H54 (cell line): ENCODE data around the gene SARM1.

ENCODE experiments used
- DNase-seq: peaks from one replicate; pipeline ENCODE4 v3.0.0; 2011; ENCODE audit warnings: low spot score, mixed read lengths; ENCODE audit not compliant: insufficient read length
- FAIRE-seq: peaks from 3 replicates; lab custom pipeline; 2011; peaks lifted over from hg19 to GRCh38; lab: Jason Lieb, UNC
- POLR2A ChIP-seq: IDR thresholded peaks from 2 replicates; pipeline ENCODE4 v1.6.1; 2011; ENCODE audit warnings: low read depth, mild to moderate bottlenecking, low read length

The SARM1 gene

DNA sequence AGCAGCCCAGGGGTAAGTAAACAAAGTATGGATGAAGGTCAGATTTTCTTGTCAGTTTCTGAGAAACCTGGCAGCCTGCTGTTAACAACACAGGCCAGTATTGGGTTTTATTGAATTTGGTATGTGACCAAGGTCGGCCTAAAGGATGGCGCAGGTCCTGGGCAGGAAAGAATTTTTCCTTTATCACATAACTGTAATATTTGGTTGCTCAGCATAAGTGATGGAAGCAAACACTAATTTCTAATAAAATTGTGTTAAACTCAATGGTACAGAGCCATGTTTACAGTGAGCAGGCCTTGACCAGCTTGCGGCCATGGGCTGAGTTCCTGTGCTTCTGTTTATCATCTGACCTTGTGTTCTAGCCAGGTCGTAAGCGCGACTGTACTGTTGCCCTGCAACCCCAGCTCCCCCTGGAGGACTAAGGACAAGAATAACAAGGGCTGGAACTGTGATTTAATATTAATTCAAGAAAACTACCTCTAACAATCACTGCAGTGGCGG, 24.7 kb upstream of the SARM1 start:
- FAIRE-seq (no peak), DNase-seq (no peak)
- TF ChIP-seq POLR2A = no peak

DNA sequence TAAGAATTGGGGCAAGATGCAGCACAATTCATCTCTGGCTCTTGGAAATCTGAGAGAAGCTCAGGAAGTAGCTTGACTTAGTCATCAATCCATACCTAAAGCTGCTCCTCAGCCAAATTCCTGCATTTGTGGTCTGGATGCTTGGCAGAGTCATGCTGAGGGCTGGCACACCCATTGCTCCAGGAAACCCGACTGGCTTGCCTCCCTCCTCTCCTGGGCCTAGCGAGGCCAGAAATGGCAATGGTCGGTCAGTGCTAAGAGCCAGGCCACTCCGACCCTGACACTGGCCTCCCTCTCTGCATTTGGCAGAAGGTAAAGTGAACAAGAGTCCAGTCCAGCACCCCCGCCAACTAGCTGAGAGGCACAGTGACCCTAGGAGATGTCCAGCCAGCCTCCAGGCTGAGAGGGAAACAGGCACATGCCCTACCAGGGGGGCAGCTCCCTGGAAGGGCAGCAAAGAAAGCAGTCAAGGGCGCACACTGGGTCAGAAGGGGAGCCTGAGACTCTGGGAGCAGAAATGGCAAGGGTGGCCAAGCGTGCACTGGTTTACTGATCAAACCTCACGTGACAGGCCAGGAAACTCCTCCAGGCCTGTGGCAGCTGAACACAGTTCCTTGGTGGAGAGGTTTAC, 24.1 kb upstream of the SARM1 start:
- DNase-seq = peak; percentile 71
- TF ChIP-seq POLR2A = no peak
- FAIRE-seq = peak; percentile 53

DNA sequence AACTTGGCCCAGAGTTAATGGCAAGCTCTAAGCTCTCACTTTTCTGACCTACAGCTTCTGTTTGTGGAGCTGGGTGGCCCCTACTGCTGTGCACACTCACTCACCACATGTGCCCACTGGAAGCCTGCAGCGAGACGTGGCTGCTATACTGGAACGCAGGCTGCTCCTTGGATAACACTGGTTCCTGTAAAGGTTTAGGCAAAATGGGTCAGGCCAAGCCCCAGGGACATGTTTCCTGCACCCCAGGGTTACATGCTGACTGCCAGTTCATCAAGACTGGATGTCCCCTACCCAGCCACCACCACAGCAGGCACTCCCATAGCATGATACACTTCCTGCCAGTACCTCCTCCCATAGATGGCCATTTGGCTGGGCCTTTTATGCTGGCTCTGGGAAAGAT, 22.5 kb upstream of the SARM1 start:
- FAIRE-seq (no peak), DNase-seq (no peak)
- TF ChIP-seq POLR2A = no peak

DNA sequence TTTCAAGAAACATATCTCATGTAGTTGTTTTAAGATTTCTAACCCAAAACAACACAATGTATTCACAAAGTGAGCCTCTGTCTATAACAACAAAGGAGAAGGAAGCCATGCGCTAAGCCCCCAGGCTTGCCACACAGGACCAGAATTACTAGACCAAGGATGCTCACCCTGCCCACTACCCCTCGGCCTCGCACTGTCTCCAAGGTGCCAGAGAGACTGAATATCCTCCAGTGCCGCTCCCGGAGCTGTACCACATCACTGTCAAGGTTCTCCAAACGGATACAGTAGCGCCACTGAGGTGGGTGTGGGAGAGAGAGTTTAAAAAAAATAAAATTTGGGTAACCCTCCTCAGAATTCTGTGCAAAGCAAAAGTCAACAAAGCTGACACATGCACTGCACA, 21.2 kb upstream of the SARM1 start:
- TF ChIP-seq POLR2A = no peak
- FAIRE-seq = no peak
- DNase-seq = no peak

DNA sequence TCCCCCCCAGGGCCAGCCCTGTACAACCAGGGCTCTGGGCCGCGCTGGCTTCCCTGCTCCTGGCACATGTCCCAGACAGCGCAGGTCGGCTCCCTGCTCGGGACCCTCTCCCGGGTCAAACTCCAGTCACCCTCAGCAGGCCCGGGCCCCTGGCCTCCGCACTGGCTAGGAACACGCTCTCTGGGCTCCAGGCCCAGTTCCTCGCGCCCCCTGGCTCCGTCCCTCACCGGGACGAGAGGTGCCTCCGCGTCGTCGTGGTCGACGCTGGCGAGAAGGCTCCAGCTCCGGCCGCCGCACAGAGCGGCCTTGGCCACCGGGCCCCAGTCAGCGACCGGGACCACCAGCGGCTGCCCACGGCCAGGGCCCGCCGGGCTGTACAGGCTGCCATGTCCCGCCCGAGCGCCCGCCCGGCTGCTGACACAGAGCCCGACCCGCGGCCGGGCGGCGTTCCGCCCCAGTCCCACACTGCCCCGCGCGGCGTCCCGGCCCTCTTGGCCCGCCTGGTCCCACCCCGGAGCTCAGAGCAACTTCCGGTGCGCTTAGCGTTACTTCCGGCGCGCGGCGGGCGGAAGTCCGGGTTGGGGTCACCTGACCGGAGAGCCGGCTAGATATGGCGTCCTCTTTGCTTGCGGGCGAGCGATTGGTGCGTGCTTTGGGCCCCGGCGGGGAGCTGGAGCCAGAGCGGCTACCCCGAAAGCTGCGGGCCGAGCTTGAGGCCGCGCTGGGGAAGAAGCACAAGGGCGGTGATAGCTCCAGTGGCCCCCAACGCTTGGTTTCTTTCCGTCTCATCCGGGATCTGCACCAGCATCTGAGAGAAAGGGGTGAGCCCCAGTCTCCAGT, 14.2 kb upstream of the SARM1 start, which contains the start of gene POLDIP2:
Gene POLDIP2 (minus strand): TSS at position 467 of the 840 bp plus-strand sequence. CDS start 79 bp downstream, at position 388.
- DNase-seq (peak; percentile 75), FAIRE-seq (no peak)
- TF ChIP-seq POLR2A = peak; percentile 86

DNA sequence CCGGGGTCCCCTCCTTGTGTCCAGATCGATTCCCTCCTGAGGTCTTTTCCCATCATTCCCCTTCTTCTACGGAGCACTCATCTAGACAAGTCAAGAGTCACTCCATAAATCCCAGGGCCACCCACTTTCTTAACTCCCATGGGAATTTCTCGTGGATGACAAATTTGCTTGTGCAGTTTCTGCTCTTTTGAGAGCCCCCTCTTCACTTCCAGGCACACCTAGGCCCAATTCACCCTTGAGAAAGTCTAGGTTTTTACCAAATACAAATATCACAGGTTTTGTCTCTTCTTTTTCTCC, 13.6 kb upstream of the SARM1 start:
- FAIRE-seq (no peak), DNase-seq (no peak)
- TF ChIP-seq POLR2A = no peak

DNA sequence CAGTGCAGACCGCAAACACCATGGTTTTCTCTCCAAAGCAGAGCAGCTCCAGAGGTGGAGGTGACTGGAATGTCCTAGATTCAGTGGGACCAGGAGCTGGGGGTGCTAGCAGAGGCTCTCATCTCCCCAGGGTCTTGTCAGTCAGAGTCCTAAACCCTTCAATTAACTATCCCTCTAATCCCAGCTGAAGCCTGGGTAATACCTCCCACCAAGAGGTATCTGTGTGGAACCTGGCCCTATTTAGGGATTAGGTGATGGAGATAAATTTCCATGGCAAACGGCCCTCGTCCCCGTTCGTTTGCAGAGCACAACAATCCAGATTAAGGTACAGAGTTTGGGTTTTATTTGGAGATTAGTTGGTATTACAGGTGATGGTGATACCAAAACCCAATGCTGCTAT, 8.3 kb upstream of the SARM1 start:
- FAIRE-seq (no peak), DNase-seq (no peak)
- no peak for TF ChIP-seq POLR2A

DNA sequence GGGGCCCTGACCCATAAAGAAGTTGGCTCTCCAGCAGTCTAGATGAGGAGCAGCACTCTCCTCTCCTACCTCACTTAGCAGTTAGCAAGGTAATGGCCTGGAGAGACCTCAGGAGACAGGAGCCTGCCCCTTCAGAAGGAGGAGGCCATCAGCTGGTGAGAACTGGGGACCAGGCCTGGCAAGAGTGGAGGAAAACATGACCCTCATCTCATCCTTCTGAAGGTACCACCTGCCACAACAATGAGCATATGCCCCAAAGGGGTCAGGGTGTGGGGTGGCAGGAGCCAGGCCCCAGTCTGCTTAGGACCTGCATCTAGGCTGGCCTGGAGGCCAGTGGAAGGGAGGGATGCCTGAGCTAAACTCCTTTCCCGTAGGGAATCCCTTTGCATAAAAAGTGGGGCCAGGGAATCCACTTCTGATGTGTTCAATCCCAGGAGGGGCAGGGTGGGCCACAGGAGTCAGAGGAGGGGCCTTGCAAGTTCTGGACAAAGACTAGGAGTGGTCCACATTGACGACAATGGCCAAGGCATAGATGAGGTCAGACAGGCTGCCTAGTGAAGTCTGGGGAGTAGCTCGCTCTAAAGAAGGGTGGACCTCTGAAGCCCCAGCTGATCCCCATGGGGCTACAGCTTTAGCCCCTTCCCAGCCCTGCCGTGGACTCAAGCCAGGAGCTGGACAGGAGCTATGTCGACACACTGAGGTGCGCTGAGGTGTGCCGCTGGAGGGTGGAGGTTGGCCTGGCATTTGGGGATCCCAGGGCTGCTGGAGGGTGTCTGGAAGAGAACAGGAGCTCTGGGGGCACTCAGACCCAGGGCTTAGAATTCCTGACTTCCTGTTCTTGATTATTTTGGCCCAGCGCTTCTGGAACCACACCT, 7.5 kb upstream of the SARM1 start:
- no peak for DNase-seq
- TF ChIP-seq POLR2A = no peak
- FAIRE-seq = no peak

DNA sequence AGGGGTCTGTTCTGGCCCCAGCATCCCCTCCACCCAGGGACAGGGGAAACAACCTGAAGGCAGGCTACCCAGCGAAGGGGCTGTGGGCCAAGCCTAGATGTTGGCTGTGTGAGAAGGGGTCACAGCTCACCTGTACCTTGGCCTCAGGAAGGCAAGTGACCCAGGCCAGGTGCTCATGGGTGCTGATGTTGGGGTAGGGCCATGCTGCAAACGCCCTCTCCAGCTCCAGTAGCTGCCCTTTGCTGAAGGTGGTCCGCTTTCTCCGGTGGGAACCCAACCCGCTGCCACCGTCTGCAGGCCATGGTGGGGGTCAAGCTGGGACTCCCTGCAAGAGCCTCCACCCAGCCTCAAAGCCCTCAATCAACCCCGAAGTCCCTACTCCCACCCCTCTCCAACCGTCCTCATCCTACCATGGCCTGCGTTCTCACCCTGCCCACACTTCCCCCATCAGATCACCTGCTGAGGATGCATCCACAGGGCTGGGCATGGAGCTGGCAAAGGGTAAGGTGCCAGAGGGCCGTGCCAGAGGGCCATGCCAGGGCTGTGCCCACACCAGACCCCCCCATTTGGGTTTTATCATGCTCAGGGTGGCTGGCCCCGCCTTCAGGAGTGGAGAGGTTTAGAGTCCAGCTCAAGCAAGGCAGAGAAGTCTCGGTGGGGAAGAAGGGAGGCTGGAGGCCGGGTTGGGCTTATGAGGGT, 6.7 kb upstream of the SARM1 start, which contains the start of gene SEBOX:
Gene SEBOX (minus strand): TSS at position 535 of the 699 bp plus-strand sequence. CDS start 48 bp downstream, at position 487.
- no peak for TF ChIP-seq POLR2A
- DNase-seq (no peak), FAIRE-seq (no peak)

DNA sequence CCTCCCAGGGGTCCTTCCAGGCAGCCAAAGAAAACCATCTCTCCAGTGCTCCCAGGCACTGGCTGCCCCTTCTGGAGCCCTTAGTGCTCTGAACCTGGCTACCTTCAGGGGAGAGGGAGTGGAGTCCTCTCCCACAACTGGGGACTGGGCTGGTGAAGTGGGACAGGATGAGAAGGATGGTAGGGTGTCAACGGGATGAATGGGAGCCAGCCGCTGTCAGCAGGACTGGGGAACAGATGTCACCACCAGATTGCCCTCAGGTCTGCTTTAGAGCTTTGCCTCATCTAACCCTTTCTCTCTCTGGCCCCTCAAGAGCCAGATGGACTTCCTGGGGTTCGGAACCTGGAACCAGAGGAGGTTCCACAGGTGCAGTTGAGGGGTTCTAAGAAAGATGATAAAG, 6.0 kb upstream of the SARM1 start:
- FAIRE-seq (no peak), DNase-seq (no peak)
- no peak for TF ChIP-seq POLR2A

DNA sequence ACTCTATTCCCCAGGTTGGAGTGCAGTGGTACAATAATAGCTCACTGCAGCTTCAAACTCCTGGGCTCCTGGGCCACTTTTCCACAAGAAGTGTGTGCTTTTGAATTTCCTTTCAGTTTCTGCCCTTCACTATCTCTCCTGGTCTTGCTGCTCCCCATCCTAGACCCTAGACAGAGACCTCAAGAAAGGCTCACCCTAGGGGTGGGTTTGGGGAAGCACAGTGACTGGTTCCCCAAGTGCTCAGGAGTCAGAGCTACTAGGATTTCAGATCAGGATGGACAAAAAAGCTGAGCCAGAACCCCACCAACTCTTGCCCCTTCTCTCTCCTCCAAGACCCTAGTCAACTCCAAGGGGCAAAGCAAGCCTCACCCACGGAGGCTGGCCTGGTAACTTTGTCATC, 4.9 kb upstream of the SARM1 start:
- TF ChIP-seq POLR2A = no peak
- DNase-seq (no peak), FAIRE-seq (no peak)

DNA sequence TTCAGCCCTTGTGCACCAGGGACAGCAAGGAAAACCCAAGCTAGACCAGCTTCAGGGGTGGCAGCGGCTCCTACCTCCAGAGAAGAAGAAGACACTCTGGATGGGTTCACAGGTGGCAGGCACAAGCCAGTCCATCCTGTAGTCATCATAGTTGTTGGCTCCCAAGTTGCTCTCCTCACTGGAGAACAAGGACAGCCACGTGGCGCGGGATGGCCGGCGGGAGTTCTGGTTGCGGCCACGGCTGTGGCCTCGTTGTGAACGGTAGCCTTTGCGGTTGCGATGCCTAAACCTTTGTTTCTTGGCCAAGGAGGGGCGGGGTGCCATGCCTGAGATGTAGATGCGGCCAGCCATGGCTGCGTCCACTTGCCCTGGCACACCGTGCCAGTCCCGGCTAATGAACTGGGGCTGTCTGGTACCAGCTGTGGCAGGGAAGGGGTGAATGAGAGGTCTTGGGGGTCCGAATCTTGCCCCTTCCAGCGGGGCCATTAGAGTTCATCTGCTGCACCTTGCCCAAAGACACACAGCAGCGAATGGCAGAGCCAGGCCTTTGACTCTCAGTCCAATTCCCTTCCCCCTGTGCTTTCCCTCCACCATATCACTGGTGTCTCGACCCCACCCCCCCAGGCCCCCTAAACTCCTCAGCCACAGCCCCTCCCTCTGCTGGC, 3.7 kb upstream of the SARM1 start:
- DNase-seq (no peak), FAIRE-seq (no peak)
- no peak for TF ChIP-seq POLR2A

DNA sequence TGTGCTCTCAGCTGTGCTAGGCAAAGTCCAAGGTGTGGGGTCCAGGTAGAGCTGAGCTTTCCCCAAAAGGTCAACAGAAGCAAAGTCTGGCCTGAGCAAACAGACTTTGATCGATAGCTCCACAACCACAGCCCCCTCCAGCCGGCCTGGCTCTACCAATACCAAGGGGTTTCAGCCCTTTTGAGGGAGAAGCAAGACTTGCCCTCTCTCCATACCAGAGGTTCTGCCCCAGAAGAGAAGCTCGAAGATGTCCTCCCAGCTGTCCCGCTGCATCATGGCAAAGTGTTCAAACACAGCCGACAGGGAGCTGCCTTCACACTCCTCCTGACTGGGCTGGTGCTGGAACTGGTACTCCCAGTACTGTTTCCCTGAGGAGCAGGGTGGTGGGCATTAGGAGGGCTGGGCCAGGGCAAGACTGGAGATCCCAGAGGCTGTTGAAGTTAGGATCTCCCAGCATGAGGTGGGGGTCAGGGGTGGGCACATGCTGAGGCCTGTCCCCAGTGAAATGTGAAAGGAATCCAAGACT, 3.1 kb upstream of the SARM1 start:
- FAIRE-seq = no peak
- TF ChIP-seq POLR2A = no peak
- no peak for DNase-seq
